Measurements from ENCODE around the gene CDK8. TPM values are rescaled to one million over a fixed set of nuclear protein-coding genes. Genes with fewer than 3 reads are reported as not detected.

Gene CDK8
- total and polyA plus RNA-seq, 9 of the 15 experiments (the other 6 are each of a cell fraction or from before 2014, with no cell fraction given) = 11.3 to 33.7 (median 20.3) TPM

DNA sequence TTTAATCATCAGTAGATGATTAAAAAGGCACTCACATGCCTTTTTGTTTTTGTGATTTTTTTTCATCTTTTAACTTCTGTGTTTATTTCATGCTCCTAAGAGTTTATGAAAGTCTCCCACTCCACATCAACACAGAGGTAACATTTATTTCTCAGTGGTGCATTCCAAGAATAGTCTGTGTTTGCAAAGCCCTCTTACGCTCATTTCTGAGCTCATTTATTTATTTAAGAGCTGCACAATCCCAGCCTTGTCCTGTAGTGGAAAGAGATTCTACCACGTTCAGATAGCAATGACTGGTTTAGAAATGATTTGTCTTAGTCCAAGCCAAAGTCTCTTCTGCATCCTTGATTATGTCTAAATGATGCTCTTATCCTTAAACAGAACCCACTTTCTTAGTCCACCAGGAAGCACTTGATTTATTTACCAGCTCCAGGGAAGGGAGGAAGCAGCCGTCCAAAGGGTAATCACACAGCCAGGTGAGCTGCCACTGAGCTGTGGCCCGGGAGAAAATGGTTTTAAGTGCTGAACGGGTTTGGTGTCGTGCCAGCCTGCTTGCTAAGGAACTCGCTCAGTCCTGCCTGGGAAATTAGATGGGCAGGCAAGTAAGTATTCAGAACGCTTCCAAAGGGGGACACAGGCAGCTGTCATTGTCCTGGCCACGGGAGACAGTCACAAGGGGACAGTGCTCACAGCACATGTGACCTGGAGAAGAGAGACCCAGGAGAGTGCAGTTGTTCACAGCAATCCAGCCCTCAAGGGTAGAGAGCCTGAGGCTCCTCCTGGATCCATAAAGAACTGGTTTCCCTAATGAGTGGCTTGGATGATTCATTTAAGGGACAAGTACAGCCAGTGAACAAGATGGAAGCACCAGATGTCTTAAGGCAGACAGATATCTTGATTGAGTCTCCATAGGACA lies 171.8 kb downstream of the CDK8 start (continued):
- TF ChIP-seq, protein P1, sequence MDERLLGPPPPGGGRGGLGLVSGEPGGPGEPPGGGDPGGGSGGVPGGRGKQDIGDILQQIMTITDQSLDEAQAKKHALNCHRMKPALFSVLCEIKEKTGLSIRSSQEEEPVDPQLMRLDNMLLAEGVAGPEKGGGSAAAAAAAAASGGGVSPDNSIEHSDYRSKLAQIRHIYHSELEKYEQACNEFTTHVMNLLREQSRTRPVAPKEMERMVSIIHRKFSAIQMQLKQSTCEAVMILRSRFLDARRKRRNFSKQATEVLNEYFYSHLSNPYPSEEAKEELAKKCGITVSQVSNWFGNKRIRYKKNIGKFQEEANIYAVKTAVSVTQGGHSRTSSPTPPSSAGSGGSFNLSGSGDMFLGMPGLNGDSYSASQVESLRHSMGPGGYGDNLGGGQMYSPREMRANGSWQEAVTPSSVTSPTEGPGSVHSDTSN (CRISPR knock-in tag; IDR thresholded peaks at IDR 0.05; ENCODE audit: low read depth) = no peak
- TF ChIP-seq, protein P1 (tag; conservative IDR thresholded peaks at IDR 0.05; ENCODE audit: low read depth) = no peak

DNA sequence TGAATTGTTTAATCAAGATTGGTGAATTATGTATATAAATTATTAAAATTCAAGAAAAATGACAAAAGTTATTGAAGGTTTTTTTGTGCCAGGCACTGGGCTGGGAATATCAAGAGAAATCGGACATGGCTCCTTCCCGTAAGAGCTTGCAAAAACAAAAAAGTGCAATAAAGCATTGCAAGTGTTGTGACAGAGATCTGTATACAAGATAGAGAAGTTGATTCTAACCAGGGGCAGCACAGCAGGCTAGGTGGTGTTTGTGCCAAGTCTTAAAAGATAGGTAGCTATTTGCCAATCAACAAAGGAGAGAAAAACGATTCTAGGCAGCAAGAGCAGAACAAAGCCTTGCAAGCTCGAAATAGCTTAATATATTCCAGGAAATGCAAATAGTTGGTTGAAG lies 179.8 kb downstream of the CDK8 start:
- Histone ChIP-seq H3K4me1 (replicated peaks in 1 of 2; ENCODE audit: control insufficient read depth in 2 of 2, insufficient read depth in 2 of 2, low read length in 2 of 2) (no peaks in the 10 kb centered on the region), H3K27me3 (ENCODE audit: control insufficient read depth in 2 of 2, insufficient read depth in 2 of 2, low read length in 2 of 2) (no peaks in the 10 kb centered on the region), H3K36me3 (ENCODE audit: control insufficient read depth, insufficient read depth, low read length) (no peaks in the 10 kb centered on the region), H3K79me2 (ENCODE audit: control insufficient read depth, insufficient read depth, low read length) (no peaks in the 10 kb centered on the region), H3K4me3 (no peak overlapping the region), H4K20me1 (replicated peaks; ENCODE audit: control insufficient read depth, insufficient read depth, low read length) (no peaks in the 10 kb centered on the region), H3K9me3 (replicated peaks; ENCODE audit: control insufficient read depth, insufficient read depth, low read depth, low read length) (0 out of 2 replicates have a peak, but pooled peaks cover 2% of the 10 kb centered on the region), H3K9ac (ENCODE audit: insufficient read depth in 1 of 2, low read depth in 2 of 2, low read length in 2 of 2) (no peak overlapping the region), H3K9me1 (ENCODE audit: control insufficient read depth, insufficient read depth, low read length) (no peaks in the 10 kb centered on the region), H3K4me2 (ENCODE audit: insufficient read depth, low read length) (no peak overlapping the region), H3K27ac (ENCODE audit: extremely low read depth, low read depth, low read length) (no peak overlapping the region), H2AFZ (ENCODE audit: low read depth, low read length) (no peak overlapping the region)
- FAIRE-seq = no peak
- no peak for ATAC-seq
- 0% methylated on average over 4 of the region's 4 CpGs for WGBS (ENCODE audit: insufficient coverage, low coverage, missing lambda C conversion rate)
- TF ChIP-seq, protein P2, sequence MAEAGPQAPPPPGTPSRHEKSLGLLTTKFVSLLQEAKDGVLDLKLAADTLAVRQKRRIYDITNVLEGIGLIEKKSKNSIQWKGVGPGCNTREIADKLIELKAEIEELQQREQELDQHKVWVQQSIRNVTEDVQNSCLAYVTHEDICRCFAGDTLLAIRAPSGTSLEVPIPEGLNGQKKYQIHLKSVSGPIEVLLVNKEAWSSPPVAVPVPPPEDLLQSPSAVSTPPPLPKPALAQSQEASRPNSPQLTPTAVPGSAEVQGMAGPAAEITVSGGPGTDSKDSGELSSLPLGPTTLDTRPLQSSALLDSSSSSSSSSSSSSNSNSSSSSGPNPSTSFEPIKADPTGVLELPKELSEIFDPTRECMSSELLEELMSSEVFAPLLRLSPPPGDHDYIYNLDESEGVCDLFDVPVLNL (CRISPR knock-in tag; IDR thresholded peaks at IDR 0.05; ENCODE audit: low read depth) = no peak
- TF ChIP-seq SUPT5H (IDR thresholded peaks at IDR 0.05) = no peak
- TF ChIP-seq, protein P3, sequence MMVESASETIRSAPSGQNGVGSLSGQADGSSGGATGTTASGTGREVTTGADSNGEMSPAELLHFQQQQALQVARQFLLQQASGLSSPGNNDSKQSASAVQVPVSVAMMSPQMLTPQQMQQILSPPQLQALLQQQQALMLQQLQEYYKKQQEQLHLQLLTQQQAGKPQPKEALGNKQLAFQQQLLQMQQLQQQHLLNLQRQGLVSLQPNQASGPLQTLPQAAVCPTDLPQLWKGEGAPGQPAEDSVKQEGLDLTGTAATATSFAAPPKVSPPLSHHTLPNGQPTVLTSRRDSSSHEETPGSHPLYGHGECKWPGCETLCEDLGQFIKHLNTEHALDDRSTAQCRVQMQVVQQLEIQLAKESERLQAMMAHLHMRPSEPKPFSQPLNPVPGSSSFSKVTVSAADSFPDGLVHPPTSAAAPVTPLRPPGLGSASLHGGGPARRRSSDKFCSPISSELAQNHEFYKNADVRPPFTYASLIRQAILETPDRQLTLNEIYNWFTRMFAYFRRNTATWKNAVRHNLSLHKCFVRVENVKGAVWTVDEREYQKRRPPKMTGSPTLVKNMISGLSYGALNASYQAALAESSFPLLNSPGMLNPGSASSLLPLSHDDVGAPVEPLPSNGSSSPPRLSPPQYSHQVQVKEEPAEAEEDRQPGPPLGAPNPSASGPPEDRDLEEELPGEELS (CRISPR knock-in tag; IDR thresholded peaks at IDR 0.05; ENCODE audit: borderline replicate concordance) = no peak
- CTCF ChIA-PET (ENCODE audit: low intra/inter-chr PET ratio) = no interaction called here
- intact Hi-C loops (cut with micrococcal nuclease) (no loop called here), in situ Hi-C loops (cut with MboI) (no loop called here)
- no peak for DNase-seq (ENCODE audit: extremely low read depth in 1 of 4, low spot score in 3 of 4)
- POLR2A ChIA-PET = no interaction called here
- no TSS peak for BruUV-seq (replicated peaks)

Data from K562 (cell line).